Measurements from ENCODE around the gene AP1S1. TPM values are rescaled to one million over a fixed set of nuclear protein-coding genes. Genes with fewer than 3 reads are reported as not detected.

The AP1S1 gene
- total and polyA plus RNA-seq, 2 donors (not counting 3 experiments of a cell fraction or from before 2014, with no cell fraction given): 93.3 to 106 TPM

- peak within 1 kb of the TSS; percentile 84 for H3K4me2 ChIP-seq (ENCODE audit: insufficient read depth, low read length)
- FAIRE-seq: no peak
- dilution Hi-C loops (cut with MboI; ENCODE audit: extremely low pct_ligation_motif_present, low sequenced_read_pairs): no loop called here
- H3K9ac ChIP-seq (replicated peaks; ENCODE audit: extremely low read depth, insufficient read depth, low read length): peak within 1 kb of the TSS; percentile 100
- peak; percentile 98 for DNase-seq (ENCODE audit: low read depth, low spot score)
- H3K27ac ChIP-seq (ENCODE audit: insufficient read depth, low read depth, low read length): peak within 1 kb of the TSS; percentile 83
- H3K36me3 ChIP-seq (ENCODE audit: control insufficient read depth in 2 of 2, extremely low read depth in 1 of 2, insufficient read depth in 2 of 2, low read length in 2 of 2): peaks cover 21 to 24% of the 10 kb centered on the region in 2 experiments
- H3K4me1 ChIP-seq (ENCODE audit: control insufficient read depth, extremely low read depth, insufficient read depth, low read length): peaks cover 58% of the 10 kb centered on the region
- intact Hi-C loops (cut with micrococcal nuclease): loop anchor here (1.0 to 10.0 kb wide), 6 partner anchors 10 to 1022 kb away; partner anchors contain the start of genes AP4M1 and MCM7
- H4K20me1 ChIP-seq (replicated peaks; ENCODE audit: control insufficient read depth, extremely low read depth, insufficient read depth, low read length): no peaks in the 10 kb centered on the region
- no peaks in the 10 kb centered on the region for H3K27me3 ChIP-seq (ENCODE audit: control insufficient read depth in 2 of 2, insufficient read depth in 2 of 2, low read length in 2 of 2)
- H3K4me3 ChIP-seq (replicated peaks in 1 of 3; ENCODE audit: insufficient read depth in 1 of 3, low read depth in 1 of 3, low read length in 3 of 3): peak within 1 kb of the TSS; percentile 87 to 98 (median 88)
- peaks cover 53% of the 10 kb centered on the region for H3K79me2 ChIP-seq (ENCODE audit: control insufficient read depth, insufficient read depth, low read length)
- POLR2A ChIA-PET: interaction anchor here (0.7 to 6.3 kb wide), 12 partner anchors 8 to 237 kb away, joined by 3 to 132 read pairs (median 22); partner anchors contain the start of genes TRIM56 and UFSP1
- CTCF ChIA-PET: interaction anchor here (1.4 to 3.9 kb wide), 10 partner anchors 9 to 50 kb away, joined by 5 to 41 read pairs (median 12); no protein-coding TSS in a partner anchor
- no peaks in the 10 kb centered on the region for H3K9me1 ChIP-seq (replicated peaks; ENCODE audit: control insufficient read depth, extremely low read depth, insufficient read depth, low read length)
- H3K9me3 ChIP-seq (replicated peaks; ENCODE audit: control insufficient read depth, insufficient read depth, low read length): no peaks in the 10 kb centered on the region
- H2AFZ ChIP-seq (ENCODE audit: low read depth, low read length): no peak within 1 kb of the TSS
- TF ChIP-seq CTCF (IDR thresholded peaks at IDR 0.05; ENCODE audit: extremely low read depth in 1 of 2, insufficient read depth in 1 of 2, low read depth in 1 of 2, low read length in 2 of 2) (peak; percentile 24 to 26), MAX (IDR thresholded peaks at IDR 0.05; ENCODE audit: insufficient read depth, insufficient read length) (peak; percentile 4), FOS (IDR thresholded peaks at IDR 0.05; ENCODE audit: borderline replicate concordance, insufficient read depth, low read length) (peak; percentile 74), MYC (IDR thresholded peaks at IDR 0.05; ENCODE audit: low read depth, low read length) (peak; percentile 35), POLR2AphosphoS5 (IDR thresholded peaks at IDR 0.05; ENCODE audit: insufficient read depth, low read depth, low read length) (peak; percentile 100), JUN (IDR thresholded peaks at IDR 0.05; ENCODE audit: borderline replicate concordance, insufficient read depth, insufficient read length, low read depth) (peak; percentile 67), GATA2 (IDR thresholded peaks at IDR 0.05; ENCODE audit: insufficient read depth, insufficient read length, low read depth, low read length) (peak; percentile 75), EZH2 (IDR thresholded peaks at IDR 0.05; ENCODE audit: borderline replicate concordance, low read depth, low read length, severe bottlenecking) (no peak), POLR2A (IDR thresholded peaks at IDR 0.05; ENCODE audit: low read depth, low read length) (peak; percentile 100)
- no TSS peak for BruUV-seq (replicated peaks)
These were observed 27.4 kb upstream of the AP1S1 start, which contains the start of gene SERPINE1 for GRCh38 chr7:101126651-101127459. Gene SERPINE1, plus strand, starts transcription at chr7:101127104. Its CDS starts 1,290 bp downstream, at chr7:101128394.

All from endothelial cell of umbilical vein (primary cell).